Neural progenitor cell (in vitro differentiated cells): Measurements from ENCODE around the gene GRK3. TPM values are rescaled to one million over a fixed set of nuclear protein-coding genes. Genes with fewer than 3 reads are reported as not detected.

Experiments used
- DNase-seq: peaks from one replicate; pipeline ENCODE4 v3.0.0-alpha.2; 2016; ENCODE audit warnings: low spot score
- H2AFZ ChIP-seq: fragments of 200-600 bp; sonication (generic); replicated peaks from 2 replicates; pipeline ENCODE4 v1.6.1; 2016; ENCODE audit warnings: antibody characterized with exemption
- H3F3A ChIP-seq: fragments of 200-600 bp; sonication (generic); 2 replicates; pipeline ENCODE4 v1.6.1; 2016; ENCODE audit warnings: antibody characterized with exemption, low read depth
- H3K27ac ChIP-seq: fragments of 200-600 bp; sonication (generic); 2 replicates; pipeline ENCODE4 v1.5.1; 2016; ENCODE audit warnings: mild to moderate bottlenecking
- H3K27me3 ChIP-seq: fragments of 200-600 bp; sonication (generic); 2 replicates; pipeline ENCODE4 v1.6.1; 2016; ENCODE audit warnings: mild to moderate bottlenecking, moderate library complexity
- H3K36me3 ChIP-seq: fragments of 200-600 bp; sonication (generic); 2 replicates; pipeline ENCODE4 v1.5.1; 2016
- H3K4me1 ChIP-seq: fragments of 200-600 bp; sonication (generic); 2 replicates; pipeline ENCODE4 v1.6.1; 2016; ENCODE audit warnings: mixed run types
- H3K4me2 ChIP-seq: fragments of 200-600 bp; sonication (generic); 2 replicates; pipeline ENCODE4 v1.6.1; 2016
- H3K4me3 ChIP-seq: fragments of 200-600 bp; sonication (generic); 2 replicates; pipeline ENCODE4 v1.5.1; 2016
- H3K79me2 ChIP-seq: fragments of 200-600 bp; sonication (generic); 2 replicates; pipeline ENCODE4 v1.6.1; 2016; ENCODE audit warnings: low read depth
- H3K9ac ChIP-seq: fragments of 200-600 bp; sonication (generic); 2 replicates; pipeline ENCODE4 v1.6.1; 2016
- H3K9me3 ChIP-seq: fragments of 200-600 bp; sonication (generic); 2 replicates; pipeline ENCODE4 v1.5.1; 2016; ENCODE audit warnings: low read depth
- H4K20me1 ChIP-seq: fragments of 200-600 bp; sonication (generic); 2 replicates; pipeline ENCODE4 v1.6.1; 2016; ENCODE audit warnings: low read depth
- H3K27ac Mint-ChIP-seq: 3 replicates; pipeline ENCODE4 v1.8.0; 2021; ENCODE audit warnings: mixed read lengths
- H3K27me3 Mint-ChIP-seq: 2 replicates; pipeline ENCODE4 v1.8.0; 2022; ENCODE audit warnings: low read depth, mild to moderate bottlenecking, inconsistent platforms, moderate library complexity, mixed read lengths; ENCODE audit not compliant: insufficient read depth
- H3K36me3 Mint-ChIP-seq: 3 replicates; pipeline ENCODE4 v1.8.0; 2021; ENCODE audit warnings: mixed read lengths
- H3K4me1 Mint-ChIP-seq: 3 replicates; pipeline ENCODE4 v1.8.0; 2021; ENCODE audit warnings: mixed read lengths
- H3K4me3 Mint-ChIP-seq: 3 replicates; pipeline ENCODE4 v1.8.0; 2021; ENCODE audit warnings: mild to moderate bottlenecking, moderate library complexity, mixed read lengths
- H3K9me3 Mint-ChIP-seq: 3 replicates; pipeline ENCODE4 v1.8.0; 2020; ENCODE audit warnings: mixed read lengths
- EZH2 ChIP-seq: fragments of 200-600 bp; sonication (generic); IDR thresholded peaks from 2 replicates; pipeline ENCODE4 v1.6.1; 2017; ENCODE audit warnings: antibody characterized with exemption, mild to moderate bottlenecking, moderate library complexity
- EZH2phosphoT487 ChIP-seq: fragments of 200-600 bp; sonication (generic); IDR thresholded peaks from 2 replicates; pipeline ENCODE4 v1.6.1; 2017; ENCODE audit warnings: antibody characterized with exemption
- total RNA-seq: library from RNA; depleted of rRNA; stranded (reverse); fragments of >200 nt; gene quantifications from 2 replicates; pipeline ENCODE4 v1.2.3, GENCODE V29; 2015; ENCODE audit warnings: low replicate concordance
- TF ChIP-seq, protein P1 (sequence below): fragments of 200-600 bp; sonication (generic); IDR thresholded peaks from 2 replicates; pipeline ENCODE4 v1.5.1; 2017; ENCODE audit warnings: antibody characterized with exemption, mild to moderate bottlenecking

The GRK3 gene
- total RNA-seq, 1 donor from 2014 or later = 20.8 TPM

GRCh38 chr22:25726241-25726640 is 161.8 kb downstream of the GRK3 start:
- Histone ChIP-seq H3K27ac (no peak overlapping the region), H3K36me3 (no peaks in the 10 kb centered on the region), H3K9ac (no peak overlapping the region), H2AFZ (no peak overlapping the region), H3K4me1 (no peaks in the 10 kb centered on the region), H3F3A (no peaks in the 10 kb centered on the region), H3K79me2 (no peaks in the 10 kb centered on the region), H3K9me3 (no peaks in the 10 kb centered on the region), H3K27me3 (no peaks in the 10 kb centered on the region), H3K4me3 (no peak overlapping the region), H3K4me2 (no peak overlapping the region), H4K20me1 (no peaks in the 10 kb centered on the region)
- Mint-ChIP-seq H3K4me3 (no peak overlapping the region), H3K36me3 (no peaks in the 10 kb centered on the region), H3K9me3 (no peaks in the 10 kb centered on the region), H3K27me3 (peaks cover 3% of the 10 kb centered on the region), H3K27ac (no peak overlapping the region), H3K4me1 (peaks cover 16% of the 10 kb centered on the region)
- TF ChIP-seq, protein P1, sequence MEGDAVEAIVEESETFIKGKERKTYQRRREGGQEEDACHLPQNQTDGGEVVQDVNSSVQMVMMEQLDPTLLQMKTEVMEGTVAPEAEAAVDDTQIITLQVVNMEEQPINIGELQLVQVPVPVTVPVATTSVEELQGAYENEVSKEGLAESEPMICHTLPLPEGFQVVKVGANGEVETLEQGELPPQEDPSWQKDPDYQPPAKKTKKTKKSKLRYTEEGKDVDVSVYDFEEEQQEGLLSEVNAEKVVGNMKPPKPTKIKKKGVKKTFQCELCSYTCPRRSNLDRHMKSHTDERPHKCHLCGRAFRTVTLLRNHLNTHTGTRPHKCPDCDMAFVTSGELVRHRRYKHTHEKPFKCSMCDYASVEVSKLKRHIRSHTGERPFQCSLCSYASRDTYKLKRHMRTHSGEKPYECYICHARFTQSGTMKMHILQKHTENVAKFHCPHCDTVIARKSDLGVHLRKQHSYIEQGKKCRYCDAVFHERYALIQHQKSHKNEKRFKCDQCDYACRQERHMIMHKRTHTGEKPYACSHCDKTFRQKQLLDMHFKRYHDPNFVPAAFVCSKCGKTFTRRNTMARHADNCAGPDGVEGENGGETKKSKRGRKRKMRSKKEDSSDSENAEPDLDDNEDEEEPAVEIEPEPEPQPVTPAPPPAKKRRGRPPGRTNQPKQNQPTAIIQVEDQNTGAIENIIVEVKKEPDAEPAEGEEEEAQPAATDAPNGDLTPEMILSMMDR = no peak
- no peak for TF ChIP-seq EZH2phosphoT487
- no peak for TF ChIP-seq EZH2
- no peak for DNase-seq

- H3K4me3 Mint-ChIP-seq = no peak overlapping the region
Measured at GRCh38 chr22:25728071-25728470, 163.6 kb downstream of the GRK3 start.

GRCh38 chr22:25729016-25729995 is 164.8 kb downstream of the GRK3 start:
- H3K4me1 ChIP-seq = no peaks in the 10 kb centered on the region
- H3K27me3 Mint-ChIP-seq = peaks cover 7% of the 10 kb centered on the region
- H3K4me3 Mint-ChIP-seq = no peak overlapping the region
- H3K36me3 ChIP-seq = no peaks in the 10 kb centered on the region
- H3K27ac Mint-ChIP-seq = no peak overlapping the region
- no peak overlapping the region for H2AFZ ChIP-seq
- no peaks in the 10 kb centered on the region for H3F3A ChIP-seq
- H3K9me3 Mint-ChIP-seq = no peaks in the 10 kb centered on the region
- H3K4me1 Mint-ChIP-seq = peaks cover 16% of the 10 kb centered on the region
- TF ChIP-seq EZH2phosphoT487 = no peak
- TF ChIP-seq EZH2 = no peak
- TF ChIP-seq, protein P1 = no peak
- H3K36me3 Mint-ChIP-seq = no peaks in the 10 kb centered on the region
- H3K79me2 ChIP-seq = no peaks in the 10 kb centered on the region
- no peaks in the 10 kb centered on the region for H3K9me3 ChIP-seq
- no peak overlapping the region for H3K27ac ChIP-seq
- no peaks in the 10 kb centered on the region for H3K27me3 ChIP-seq
- no peak overlapping the region for H3K4me3 ChIP-seq
- no peak overlapping the region for H3K9ac ChIP-seq
- no peaks in the 10 kb centered on the region for H4K20me1 ChIP-seq
- H3K4me2 ChIP-seq = no peak overlapping the region
- no peak for DNase-seq

More at GRCh38 chr22:25728071-25728470, 163.6 kb downstream of the GRK3 start:
- Histone ChIP-seq H3K27ac (no peak overlapping the region), H3K79me2 (no peaks in the 10 kb centered on the region), H3K27me3 (no peaks in the 10 kb centered on the region), H3K4me3 (no peak overlapping the region), H3K9ac (no peak overlapping the region), H2AFZ (no peak overlapping the region), H3F3A (no peaks in the 10 kb centered on the region), H3K9me3 (no peaks in the 10 kb centered on the region), H3K36me3 (no peaks in the 10 kb centered on the region), H3K4me1 (no peaks in the 10 kb centered on the region), H4K20me1 (no peaks in the 10 kb centered on the region), H3K4me2 (no peak overlapping the region)
- H3K27ac Mint-ChIP-seq = peak overlapping the region; percentile 44
- TF ChIP-seq EZH2phosphoT487 (no peak), EZH2 (no peak)
- TF ChIP-seq, protein P1 = no peak
- peaks cover 16% of the 10 kb centered on the region for H3K4me1 Mint-ChIP-seq
- no peaks in the 10 kb centered on the region for H3K36me3 Mint-ChIP-seq
- peaks cover 5% of the 10 kb centered on the region for H3K27me3 Mint-ChIP-seq
- no peak for DNase-seq
- no peaks in the 10 kb centered on the region for H3K9me3 Mint-ChIP-seq
